IPS DF 19.7 (cell line): Measurements from ENCODE around the gene DPYSL3.

Experiments used
- DNase-seq: peaks from one replicate; pipeline ENCODE4 v3.0.0-alpha.2; 2013; ENCODE audit warnings: low read depth, low spot score

The DPYSL3 gene

GRCh38 chr5:147512659-147513379, 3.0 kb upstream of the DPYSL3 start:
- DNase-seq, result no peak

- DNase-seq, result no peak
These were observed 1.0 kb upstream of the DPYSL3 start for GRCh38 chr5:147510885-147511284.

GRCh38 chr5:147509041-147509709, 693 bp downstream of the DPYSL3 start:
- no peak for DNase-seq

DNA sequence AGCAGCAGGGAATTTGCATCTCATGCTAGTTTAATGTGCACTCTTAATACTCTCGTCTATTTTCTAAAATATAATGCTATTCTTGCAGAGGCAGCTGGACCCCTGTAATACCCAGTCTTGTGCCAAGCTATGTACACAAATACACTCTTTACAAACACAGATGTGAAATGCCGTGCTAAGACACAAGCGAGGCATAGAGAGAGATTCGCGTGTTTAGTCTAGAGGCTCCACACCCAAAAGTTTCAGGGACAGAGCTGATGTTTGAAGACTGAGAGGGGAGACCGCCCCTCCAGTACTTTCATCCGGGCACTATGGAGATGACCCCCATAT, 1.2 kb downstream of the DPYSL3 start:
- DNase-seq, result no peak

DNA sequence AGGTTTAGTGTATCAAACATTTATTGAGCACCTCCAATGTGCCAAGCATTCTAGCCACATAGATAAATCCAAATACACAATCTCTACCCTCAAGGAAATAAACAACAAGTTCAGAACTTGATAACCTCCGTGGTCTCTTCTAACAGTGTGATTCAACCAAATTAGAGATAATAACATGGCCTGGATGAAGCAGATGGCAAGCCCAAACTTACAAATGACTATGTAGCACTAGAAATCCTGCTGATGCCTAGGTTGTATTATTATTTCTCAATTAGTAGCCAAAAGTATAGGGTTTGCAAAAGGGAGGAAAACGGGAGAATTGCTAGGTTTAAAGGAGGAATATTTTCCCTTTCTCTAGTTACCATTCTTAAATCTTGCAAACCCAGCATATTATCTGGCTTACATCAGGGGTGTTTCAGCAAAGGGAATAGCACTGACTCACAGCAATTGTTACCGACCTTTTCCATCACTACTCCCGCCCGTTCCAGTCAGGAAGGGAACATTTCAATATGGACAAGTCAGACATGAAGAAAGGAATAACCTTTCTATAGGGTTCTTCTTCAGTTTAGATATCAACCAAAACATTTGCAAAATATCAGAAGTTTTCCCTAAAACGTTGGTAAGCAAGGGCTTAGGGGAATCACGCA, 2.3 kb downstream of the DPYSL3 start:
- no peak for DNase-seq

- DNase-seq, result no peak
These were observed 5.3 kb downstream of the DPYSL3 start for GRCh38 chr5:147504535-147504934.

- DNase-seq, result no peak
These were observed 5.9 kb downstream of the DPYSL3 start for GRCh38 chr5:147504011-147504410.

DNA sequence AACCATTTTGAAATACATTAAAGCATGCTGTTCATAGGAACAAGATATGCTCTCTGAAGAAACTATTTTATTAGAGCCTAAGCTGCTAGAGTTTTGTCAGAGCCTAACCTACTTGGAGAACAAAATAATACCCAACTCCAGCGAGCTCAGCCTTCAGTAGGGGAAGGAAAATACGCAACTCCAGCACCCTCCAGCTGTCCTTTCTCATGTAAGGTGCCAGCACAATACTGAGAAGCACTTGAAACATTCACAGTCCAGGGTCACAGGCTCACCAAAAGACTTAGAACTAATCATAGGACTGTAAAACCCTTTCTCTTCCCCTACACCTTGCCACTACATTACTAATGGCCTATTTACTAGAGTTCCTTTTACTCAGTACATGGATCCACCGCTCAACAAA, 18.9 kb downstream of the DPYSL3 start:
- DNase-seq, result no peak

GRCh38 chr5:147487031-147487750, 22.7 kb downstream of the DPYSL3 start:
- DNase-seq, result no peak

GRCh38 chr5:147485814-147486213, 24.1 kb downstream of the DPYSL3 start:
- no peak for DNase-seq

DNA sequence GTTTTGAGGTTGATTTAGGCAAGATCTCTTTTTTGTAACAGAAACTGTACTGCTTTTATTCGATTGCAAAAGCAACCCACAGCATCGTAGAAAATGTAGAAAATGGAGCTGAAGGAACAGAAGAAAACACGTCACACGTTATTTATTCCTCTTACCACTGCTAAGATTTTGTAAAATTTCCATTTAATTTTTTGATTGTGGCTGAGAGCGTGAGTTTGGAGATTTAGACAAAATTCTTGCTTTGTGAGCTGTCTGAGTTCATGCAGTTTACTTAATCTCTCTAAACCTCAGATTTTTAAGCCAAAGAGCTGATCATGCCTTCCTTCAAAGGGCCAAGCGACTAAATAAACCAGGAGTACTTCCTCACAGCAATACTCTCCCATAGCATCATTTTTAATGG, 24.8 kb downstream of the DPYSL3 start:
- DNase-seq, result no peak

GRCh38 chr5:147484708-147485020, 25.2 kb downstream of the DPYSL3 start:
- DNase-seq, result no peak

DNA sequence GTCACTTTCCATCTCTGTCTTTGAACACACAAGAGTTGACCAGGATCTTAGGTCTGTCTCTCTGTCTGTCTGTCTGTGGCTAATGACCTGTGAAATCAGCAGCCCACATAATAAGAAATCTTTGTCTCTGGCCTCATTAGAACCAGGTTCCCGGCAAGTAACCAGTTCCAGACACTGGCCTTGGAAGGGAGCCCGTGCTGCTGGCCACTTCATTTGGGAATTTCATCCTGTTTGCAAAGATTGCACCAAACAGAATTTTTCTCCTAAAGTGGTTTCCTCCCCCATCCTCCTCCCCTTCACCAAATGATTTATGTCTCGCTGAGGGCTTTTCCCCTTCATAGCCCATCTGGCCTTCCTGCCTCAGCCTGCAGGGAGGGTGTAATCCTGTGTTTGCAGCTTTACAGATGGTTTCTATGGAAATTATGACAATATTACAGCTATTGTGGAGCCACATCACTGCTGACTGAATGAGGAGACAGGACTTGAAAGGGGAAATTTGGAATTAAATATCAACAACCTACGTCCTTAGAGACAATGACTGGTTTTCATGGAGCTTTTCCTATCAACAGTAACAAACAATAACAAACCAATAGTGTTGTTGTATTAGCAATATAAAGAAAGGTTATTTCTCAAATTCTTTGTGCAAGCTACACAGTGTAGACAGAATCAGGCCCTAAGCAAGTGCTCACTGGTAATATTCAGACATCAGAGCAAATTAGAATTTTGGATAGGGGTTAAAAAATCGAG, 25.7 kb downstream of the DPYSL3 start:
- DNase-seq, result no peak

DNA sequence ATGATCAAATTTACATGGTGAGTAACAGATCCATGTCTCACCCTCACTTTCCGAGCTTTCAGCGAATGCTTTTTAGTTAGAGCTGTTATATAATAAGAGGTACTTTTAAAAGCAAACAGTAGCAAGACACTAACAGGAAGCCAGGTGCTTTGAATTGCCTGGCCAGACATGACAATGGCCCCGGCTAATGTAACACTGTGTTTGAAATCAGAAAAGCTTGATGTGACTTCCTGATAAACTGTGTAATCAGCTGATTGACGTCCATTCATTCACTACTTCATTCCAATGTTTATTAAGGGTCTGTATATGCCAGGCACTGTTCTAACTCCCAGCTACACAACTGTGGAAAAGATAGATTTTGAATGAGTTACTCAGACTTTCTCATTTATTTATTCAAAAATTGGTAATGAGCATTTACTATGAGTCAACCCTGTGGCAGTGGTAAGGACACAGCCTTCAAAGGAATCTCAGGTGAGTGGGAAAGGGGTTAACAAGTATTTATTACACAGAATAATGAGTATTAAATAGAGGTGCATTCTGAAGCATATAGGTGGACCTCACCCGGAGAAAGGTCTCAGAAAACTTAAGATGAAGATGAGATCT, 26.6 kb downstream of the DPYSL3 start:
- no peak for DNase-seq

- no peak for DNase-seq
These were observed 27.1 kb downstream of the DPYSL3 start for GRCh38 chr5:147482706-147483180.

- no peak for DNase-seq
These were observed 27.8 kb downstream of the DPYSL3 start for GRCh38 chr5:147481874-147482705.

GRCh38 chr5:147481376-147481775, 28.5 kb downstream of the DPYSL3 start:
- no peak for DNase-seq

- DNase-seq, result no peak
These were observed 29.9 kb downstream of the DPYSL3 start for GRCh38 chr5:147479949-147480348.

- no peak for DNase-seq
These were observed 30.4 kb downstream of the DPYSL3 start for GRCh38 chr5:147479444-147479843.

GRCh38 chr5:147474140-147474539, 35.7 kb downstream of the DPYSL3 start:
- DNase-seq, result no peak
